AG04450 (cell line): Measurements from ENCODE around the gene MYO15A. TPM values are rescaled to one million over a fixed set of nuclear protein-coding genes. Genes with fewer than 3 reads are reported as not detected.

Experiments
- CTCF ChIA-PET: fragments of 300-600, 350-600 bp; formaldehyde crosslinking; extraction: SDS; loops from one replicate; lab custom pipeline; 2022; ENCODE audit warnings: antibody characterized with exemption, inconsistent platforms; lab: Charles Lee
- POLR2A ChIA-PET: fragments of 350-600 bp; formaldehyde crosslinking; extraction: SDS; loops from one replicate; lab custom pipeline; 2021; ENCODE audit warnings: antibody characterized with exemption, inconsistent platforms; lab: Yijun Ruan, JAX
- DNase-seq: peaks from one replicate; pipeline ENCODE4 v3.0.0-alpha.2; 2011; ENCODE audit warnings: low read depth, low spot score
- H3K27ac ChIP-seq: one replicate; pipeline ENCODE4 v1.5.1; 2012; ENCODE audit warnings: low read depth, low read length, control low read depth
- H3K27me3 ChIP-seq: one replicate; pipeline ENCODE4 v1.6.0; 2012; ENCODE audit warnings: low read length; ENCODE audit not compliant: control insufficient read depth, insufficient read depth
- H3K4me3 ChIP-seq: 2 replicates; pipeline ENCODE4 v1.5.1; 2011; ENCODE audit warnings: mild to moderate bottlenecking, low read depth, low read length, control low read depth
- H3K9me3 ChIP-seq: 2 replicates; pipeline ENCODE4 v1.5.1; 2012; ENCODE audit warnings: low read length; ENCODE audit not compliant: control insufficient read depth, insufficient read depth
- CTCF ChIP-seq: IDR thresholded peaks from 2 replicates; pipeline ENCODE4 v1.5.1; 2011; ENCODE audit warnings: low read depth, low read length, control low read depth, inconsistent platforms
- polyA plus RNA-seq: library from polyadenylated mRNA; depleted of rRNA; stranded (reverse); fragments of >200 nt; gene quantifications from 2 replicates; pipeline ENCODE4 v1.2.3, GENCODE V29; 2011

MYO15A gene
- polyA plus RNA-seq, 1 experiment: 0.19 TPM

- TF ChIP-seq CTCF: no peak
These were observed 42.7 kb downstream of the MYO15A start for GRCh38 chr17:18151290-18151689.

GRCh38 chr17:18155179-18155578 lies 46.6 kb downstream of the MYO15A start:
- CTCF ChIA-PET: interaction anchor here (0.8 kb wide), 1 partner anchor 68 kb away, joined by 3 read pairs; no protein-coding TSS in a partner anchor
- DNase-seq: no peak
- POLR2A ChIA-PET: no interaction called here
- Histone ChIP-seq H3K4me3 (no peak overlapping the region), H3K9me3 (no peaks in the 10 kb centered on the region; the same call in 1 of the 2 replicates), H3K27me3 (peaks cover 2% of the 10 kb centered on the region), H3K27ac (no peak overlapping the region)
- no peak for TF ChIP-seq CTCF

More at GRCh38 chr17:18151290-18151689, 42.7 kb downstream of the MYO15A start:
- ChIA-PET CTCF (no interaction called here), POLR2A (no interaction called here)
- H3K4me3 ChIP-seq: no peak overlapping the region
- DNase-seq: no peak
- H3K9me3 ChIP-seq: no peaks in the 10 kb centered on the region; the same call in 1 of the 2 replicates
- peaks cover 2% of the 10 kb centered on the region for H3K27me3 ChIP-seq
- no peak overlapping the region for H3K27ac ChIP-seq

GRCh38 chr17:18156171-18156975 lies 47.8 kb downstream of the MYO15A start:
- Histone ChIP-seq H3K27me3 (no peaks in the 10 kb centered on the region), H3K9me3 (no peaks in the 10 kb centered on the region; the same call in 1 of the 2 replicates), H3K27ac (no peak overlapping the region), H3K4me3 (no peak overlapping the region)
- no peak for DNase-seq
- TF ChIP-seq CTCF: no peak
- POLR2A ChIA-PET: no interaction called here
- CTCF ChIA-PET: interaction anchor here (0.8 to 1.1 kb wide), 2 partner anchors 14 to 67 kb away, joined by 3 read pairs; no protein-coding TSS in a partner anchor

- ChIA-PET POLR2A (no interaction called here), CTCF (no interaction called here)
- Histone ChIP-seq H3K9me3 (no peaks in the 10 kb centered on the region; the same call in 1 of the 2 replicates), H3K27me3 (no peaks in the 10 kb centered on the region), H3K4me3 (no peak overlapping the region), H3K27ac (no peak overlapping the region)
- DNase-seq: no peak
- TF ChIP-seq CTCF: no peak
These were observed 48.4 kb downstream of the MYO15A start for GRCh38 chr17:18156976-18157280.

GRCh38 chr17:18157354-18157985 lies 48.9 kb downstream of the MYO15A start:
- H3K27ac ChIP-seq: no peak overlapping the region
- H3K4me3 ChIP-seq: no peak overlapping the region
- H3K9me3 ChIP-seq: no peaks in the 10 kb centered on the region; the same call in 1 of the 2 replicates
- POLR2A ChIA-PET: interaction anchor here (1.1 kb wide), 1 partner anchor 25 kb away, joined by 5 read pairs; the partner anchor contains the start of gene ALKBH5
- no peak for DNase-seq
- CTCF ChIA-PET: no interaction called here
- no peaks in the 10 kb centered on the region for H3K27me3 ChIP-seq
- TF ChIP-seq CTCF: no peak
